Measurements from ENCODE around the gene PROCR.
A peak's percentile ranks its signal among the peaks of the same experiment; 100 is the strongest.
"Not testable (repeated sequence)": the region's sequence is repeated elsewhere in the genome, so short reads cannot be mapped to it uniquely, and the experiment has no call there.

PROCR gene

DNA sequence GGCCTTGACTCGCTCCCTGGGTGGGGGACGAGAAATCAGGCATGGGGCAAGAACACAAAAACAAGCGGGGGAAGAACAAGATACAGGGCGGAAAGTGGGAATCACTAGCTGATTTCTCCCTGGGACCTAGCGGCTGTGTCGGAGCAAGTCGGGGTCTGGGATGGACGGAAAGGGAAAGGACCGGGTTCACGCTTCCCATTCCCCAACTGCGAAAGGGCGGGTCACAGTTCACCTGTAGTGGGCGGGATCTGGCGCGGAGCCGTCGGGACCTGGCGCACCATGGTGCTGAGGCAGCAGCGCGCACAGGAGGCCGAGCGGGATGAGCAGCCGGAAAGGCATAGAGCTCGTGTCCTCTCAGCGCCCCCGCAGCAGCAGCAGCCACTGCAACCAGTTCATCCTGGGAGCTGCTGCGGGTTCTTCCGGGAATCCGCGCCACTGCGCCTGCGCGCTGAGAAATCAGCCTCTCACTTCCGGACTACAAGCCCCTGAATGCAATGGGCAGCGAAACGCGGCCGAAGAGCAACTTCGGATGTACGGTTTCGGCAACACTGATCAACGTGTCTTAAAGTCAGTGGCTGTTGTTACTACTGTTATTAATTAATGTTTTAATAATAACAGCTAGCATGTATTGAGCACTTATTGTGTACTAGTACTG is 24.8 kb upstream of the PROCR start, which contains the start of gene EDEM2:
Gene EDEM2 (minus strand): TSS at position 417 of the 655 bp plus-strand sequence. CDS start 78 bp downstream, at position 339.
- Mint-ChIP-seq H3K4me3 (peak within 1 kb of the TSS; percentile 86), H3K4me1 (peaks cover 36% of the 10 kb centered on the region), H3K36me3 (peaks cover 21% of the 10 kb centered on the region), H3K27ac (peak within 1 kb of the TSS; percentile 90), H3K9me3 (no peaks in the 10 kb centered on the region), H3K27me3 (no peaks in the 10 kb centered on the region)
- peak; percentile 95 for DNase-seq
- CTCF ChIA-PET: interaction anchor here (1.0 to 5.0 kb wide), 6 partner anchors 51 to 298 kb away, joined by 3 to 57 read pairs (median 5); partner anchors contain the start of gene MMP24OS

DNA sequence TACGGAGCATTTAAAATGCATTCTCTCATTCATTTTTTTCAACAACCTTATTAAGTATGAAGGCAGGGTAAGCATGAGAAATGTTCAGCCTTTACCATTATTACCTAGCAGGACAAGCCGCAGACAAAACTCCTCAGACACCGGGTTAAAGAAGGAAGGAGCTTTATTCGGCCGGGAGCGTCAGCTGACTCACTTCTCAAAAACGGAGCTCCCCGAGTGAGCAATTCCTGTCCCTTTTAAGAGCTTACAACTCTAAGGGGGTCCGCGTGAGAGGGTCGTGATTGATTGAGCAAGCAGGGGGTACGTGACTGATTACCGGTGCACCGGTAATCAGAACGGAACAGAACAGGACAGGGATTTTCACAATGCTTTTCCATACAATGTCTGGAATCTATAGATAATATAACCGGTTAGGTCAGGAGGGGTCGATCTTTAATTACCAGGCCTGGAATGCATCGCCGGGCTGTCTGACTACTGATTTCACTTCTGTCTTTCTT is 24.2 kb upstream of the PROCR start:
- peak; percentile 46 for DNase-seq
- not testable (repeated sequence) for H3K27me3 Mint-ChIP-seq, H3K9me3 Mint-ChIP-seq
- H3K36me3 Mint-ChIP-seq: peaks cover 18% of the 10 kb centered on the region
- CTCF ChIA-PET: interaction anchor here (2.1 to 5.0 kb wide), 2 partner anchors 52 to 121 kb away, joined by 14 to 57 read pairs; no protein-coding TSS in a partner anchor
- peak overlapping the region; percentile 86 for H3K4me3 Mint-ChIP-seq
- peaks cover 36% of the 10 kb centered on the region for H3K4me1 Mint-ChIP-seq
- H3K27ac Mint-ChIP-seq: peak overlapping the region; percentile 90

DNA sequence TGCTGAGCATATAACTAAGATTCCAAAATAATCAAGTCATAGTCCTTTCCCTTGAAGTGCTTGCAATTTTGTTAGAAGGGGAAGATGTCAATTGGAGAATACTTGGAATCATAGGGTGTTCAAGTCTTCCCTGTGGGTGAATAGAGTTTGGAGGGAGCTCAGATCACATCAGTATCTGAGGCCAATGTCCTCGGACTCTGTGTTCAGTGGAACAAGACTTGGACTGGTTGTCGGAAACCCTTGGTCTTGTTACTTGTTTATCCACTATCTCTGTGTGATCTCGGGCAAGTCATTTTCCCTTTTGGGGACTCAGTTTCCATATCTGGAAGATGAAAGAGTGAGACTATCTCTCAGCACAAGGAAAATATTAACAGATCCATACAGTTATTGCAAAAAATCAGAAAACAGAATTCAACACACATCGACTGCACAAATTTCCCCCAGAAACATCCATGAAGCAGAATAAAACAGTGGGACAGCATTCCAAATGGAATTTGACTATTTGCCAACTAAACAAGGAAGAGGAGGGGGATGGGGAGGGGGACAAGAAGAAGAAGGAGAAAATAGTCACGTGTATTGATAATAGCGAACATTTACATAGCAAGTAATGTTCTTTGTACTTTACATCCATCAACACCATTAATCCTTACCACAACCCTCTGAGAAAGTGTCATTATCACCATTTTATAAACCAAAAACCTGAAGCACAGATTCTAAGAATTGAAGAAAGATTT is 20.9 kb upstream of the PROCR start:
- CTCF ChIA-PET: no interaction called here
- Mint-ChIP-seq H3K27ac (no peak overlapping the region), H3K36me3 (peaks cover 1% of the 10 kb centered on the region), H3K9me3 (no peaks in the 10 kb centered on the region), H3K4me1 (peaks cover 21% of the 10 kb centered on the region), H3K4me3 (no peak overlapping the region), H3K27me3 (no peaks in the 10 kb centered on the region)
- no peak for DNase-seq

DNA sequence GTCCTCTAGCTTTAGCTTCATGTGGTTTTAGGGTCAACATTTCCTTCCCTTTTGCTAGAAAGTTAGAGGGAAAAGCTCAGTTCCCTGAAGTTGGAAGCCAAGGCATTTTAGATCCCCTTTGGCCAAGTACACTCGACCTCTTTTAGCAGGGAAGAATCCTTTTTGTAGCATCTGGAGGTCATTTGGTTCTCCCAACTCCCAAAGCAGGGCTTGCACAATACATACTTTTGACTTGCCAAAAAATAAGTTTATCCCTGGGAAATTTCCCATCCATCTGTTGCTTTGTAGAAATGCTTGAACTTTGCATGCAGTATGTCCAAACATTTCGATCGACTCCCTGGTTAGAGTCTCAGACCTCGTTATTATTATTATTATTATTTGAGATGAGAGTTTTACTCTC is 20.1 kb upstream of the PROCR start:
- Mint-ChIP-seq H3K36me3 (peaks cover 1% of the 10 kb centered on the region), H3K9me3 (no peaks in the 10 kb centered on the region)

DNA sequence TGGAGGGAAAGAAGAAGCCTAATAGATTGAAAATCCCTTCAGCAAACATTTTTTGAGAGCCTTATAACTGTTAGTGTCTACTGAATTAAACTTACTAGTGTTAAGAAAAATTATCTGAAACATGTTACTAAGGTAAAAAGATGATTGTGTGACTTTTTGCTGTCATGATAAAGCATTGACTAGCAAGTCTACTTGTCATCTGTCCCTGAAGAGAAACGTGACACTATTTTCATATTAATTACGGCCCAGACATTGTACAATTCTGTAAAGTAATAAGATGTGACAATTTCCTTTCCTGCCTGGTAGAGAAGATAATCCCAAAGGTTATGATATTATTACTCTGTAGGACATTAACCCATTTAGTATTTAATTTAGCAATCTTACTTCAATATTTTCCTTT is 15.9 kb upstream of the PROCR start:
- Mint-ChIP-seq H3K9me3 (no peaks in the 10 kb centered on the region), H3K27ac (no peak overlapping the region), H3K4me3 (no peak overlapping the region), H3K4me1 (peaks cover 6% of the 10 kb centered on the region), H3K27me3 (no peaks in the 10 kb centered on the region), H3K36me3 (no peaks in the 10 kb centered on the region)
- no peak for DNase-seq
- CTCF ChIA-PET: no interaction called here

More for the DNA sequence above, 20.1 kb upstream of the PROCR start:
- no peak for DNase-seq
- peaks cover 17% of the 10 kb centered on the region for H3K4me1 Mint-ChIP-seq
- H3K4me3 Mint-ChIP-seq: no peak overlapping the region
- CTCF ChIA-PET: no interaction called here
- H3K27me3 Mint-ChIP-seq: no peaks in the 10 kb centered on the region
- no peak overlapping the region for H3K27ac Mint-ChIP-seq

DNA sequence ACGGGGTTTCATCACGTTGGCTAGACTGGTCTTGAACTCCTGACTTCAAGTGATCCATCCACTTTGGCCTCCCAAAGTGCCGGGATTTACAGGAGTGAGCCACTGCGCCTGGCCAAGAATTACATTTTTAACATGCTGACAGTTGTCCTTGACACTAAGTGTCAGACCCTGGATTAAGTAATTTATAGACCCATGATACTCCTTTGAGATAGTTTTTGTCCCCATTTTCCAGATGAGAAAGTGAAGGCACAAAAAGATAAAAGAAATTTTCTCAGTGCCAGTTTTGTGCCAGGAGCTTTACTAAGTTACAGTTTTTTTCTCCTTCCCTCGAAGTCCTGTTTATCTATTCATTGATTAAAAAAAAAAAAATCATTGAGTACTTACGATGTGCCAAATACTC is 14.9 kb upstream of the PROCR start:
- CTCF ChIA-PET: no interaction called here
- H3K36me3 Mint-ChIP-seq: no peaks in the 10 kb centered on the region
- H3K27ac Mint-ChIP-seq: no peak overlapping the region
- no peak overlapping the region for H3K4me3 Mint-ChIP-seq
- H3K9me3 Mint-ChIP-seq: no peaks in the 10 kb centered on the region
- DNase-seq: no peak
- peaks cover 6% of the 10 kb centered on the region for H3K27me3 Mint-ChIP-seq
- peaks cover 13% of the 10 kb centered on the region for H3K4me1 Mint-ChIP-seq

DNA sequence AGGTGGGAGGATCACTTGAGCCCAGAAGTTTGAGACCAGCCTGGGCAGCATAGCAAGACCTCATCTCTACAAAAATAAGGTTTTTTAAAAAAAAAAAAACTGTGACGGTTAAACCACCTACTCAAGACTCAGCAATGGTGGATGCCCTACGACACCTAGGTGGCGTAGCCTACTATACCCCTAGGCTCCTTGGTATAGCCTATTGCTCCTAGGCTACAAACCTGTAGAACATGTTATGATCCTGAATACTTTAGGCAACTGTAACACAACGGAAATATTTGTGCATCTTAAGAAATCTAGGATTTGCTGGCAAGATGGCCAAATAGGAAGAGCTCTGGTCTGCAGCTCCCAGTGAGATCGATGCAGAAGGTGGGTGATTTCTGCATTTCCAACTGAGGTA is 11.5 kb upstream of the PROCR start:
- peaks cover 16% of the 10 kb centered on the region for H3K9me3 Mint-ChIP-seq

DNA sequence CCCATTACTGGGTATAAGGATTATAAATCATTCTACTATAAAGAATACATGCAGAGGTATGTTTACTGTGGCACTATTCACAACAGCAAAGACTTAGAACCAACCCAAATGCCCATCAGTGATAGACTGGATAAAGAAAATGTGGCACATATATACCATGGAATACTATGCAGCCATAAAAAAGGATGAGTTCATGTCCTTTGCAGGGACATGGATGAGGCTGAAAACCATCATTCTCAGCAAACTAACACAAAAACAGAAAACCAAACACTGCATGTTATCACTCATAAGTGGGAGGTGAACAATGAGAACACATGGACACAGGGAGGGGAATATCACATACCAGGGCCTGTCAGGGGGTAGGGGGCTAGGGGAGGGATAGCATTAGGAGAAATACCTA is 7.3 kb upstream of the PROCR start:
- H3K4me3 Mint-ChIP-seq, CTCF ChIA-PET, DNase-seq, H3K36me3 Mint-ChIP-seq, H3K27ac Mint-ChIP-seq: not testable (repeated sequence)
- peaks cover 12% of the 10 kb centered on the region for H3K27me3 Mint-ChIP-seq
- peaks cover 16% of the 10 kb centered on the region for H3K9me3 Mint-ChIP-seq
- peaks cover 16% of the 10 kb centered on the region for H3K4me1 Mint-ChIP-seq

More for the DNA sequence above, 11.5 kb upstream of the PROCR start:
- Mint-ChIP-seq H3K27me3 (peaks cover 12% of the 10 kb centered on the region), H3K4me1 (peaks cover 16% of the 10 kb centered on the region)
- CTCF ChIA-PET, H3K36me3 Mint-ChIP-seq, H3K27ac Mint-ChIP-seq, DNase-seq, H3K4me3 Mint-ChIP-seq: not testable (repeated sequence)

DNA sequence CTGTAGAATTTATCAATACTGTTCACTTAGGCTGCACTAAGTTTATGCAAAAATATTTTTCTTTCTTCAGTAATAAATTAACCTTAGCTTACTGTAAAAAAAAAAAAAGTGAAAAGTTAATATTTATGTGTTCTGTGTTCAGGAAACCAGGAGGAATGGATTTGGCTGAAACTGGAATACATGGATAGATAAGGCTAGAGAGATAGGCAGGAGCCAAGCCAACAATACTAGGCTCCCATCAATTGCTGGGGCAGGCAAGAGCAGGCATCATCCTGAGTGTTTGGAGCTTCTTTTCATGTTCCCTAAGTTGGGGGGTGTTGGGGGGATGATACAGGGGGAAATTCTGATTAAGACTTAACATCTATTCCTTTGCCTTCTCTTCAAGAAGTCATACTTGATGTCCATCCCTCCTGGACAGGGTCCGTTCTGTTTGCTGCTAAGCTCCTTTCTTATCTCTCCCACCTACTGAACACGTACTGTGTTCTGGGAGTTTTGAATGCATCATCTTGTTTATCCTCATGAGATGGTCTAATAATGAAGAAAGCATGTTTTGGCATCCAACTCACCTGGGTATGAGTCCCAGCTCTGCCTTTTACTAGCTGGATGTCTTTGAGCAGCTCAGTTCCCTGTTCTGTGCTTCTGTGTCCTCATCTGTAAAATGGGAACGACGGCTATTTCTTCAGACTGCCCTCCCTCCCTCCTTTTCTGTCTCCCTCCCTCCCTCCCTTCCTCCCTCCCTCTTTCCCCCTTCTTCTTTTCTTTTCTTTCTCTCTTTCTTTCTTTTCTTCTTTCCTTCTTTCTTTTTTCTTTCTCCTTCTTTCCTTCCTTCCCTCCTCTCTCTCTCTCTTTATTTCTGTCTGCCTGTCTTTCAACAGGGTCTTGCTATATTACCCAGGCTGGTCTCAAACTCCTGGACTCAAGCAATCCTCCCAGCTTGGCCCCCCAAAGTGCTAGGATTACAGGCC is 6.4 kb upstream of the PROCR start:
- Mint-ChIP-seq H3K27me3 (peaks cover 12% of the 10 kb centered on the region), H3K9me3 (peaks cover 16% of the 10 kb centered on the region), H3K27ac (no peak overlapping the region), H3K4me3 (no peak overlapping the region), H3K4me1 (peaks cover 15% of the 10 kb centered on the region), H3K36me3 (peaks cover 7% of the 10 kb centered on the region)
- no peak for DNase-seq
- CTCF ChIA-PET: interaction anchor here (1.2 kb wide), 1 partner anchor 21 kb away, joined by 5 read pairs; no protein-coding TSS in a partner anchor

DNA sequence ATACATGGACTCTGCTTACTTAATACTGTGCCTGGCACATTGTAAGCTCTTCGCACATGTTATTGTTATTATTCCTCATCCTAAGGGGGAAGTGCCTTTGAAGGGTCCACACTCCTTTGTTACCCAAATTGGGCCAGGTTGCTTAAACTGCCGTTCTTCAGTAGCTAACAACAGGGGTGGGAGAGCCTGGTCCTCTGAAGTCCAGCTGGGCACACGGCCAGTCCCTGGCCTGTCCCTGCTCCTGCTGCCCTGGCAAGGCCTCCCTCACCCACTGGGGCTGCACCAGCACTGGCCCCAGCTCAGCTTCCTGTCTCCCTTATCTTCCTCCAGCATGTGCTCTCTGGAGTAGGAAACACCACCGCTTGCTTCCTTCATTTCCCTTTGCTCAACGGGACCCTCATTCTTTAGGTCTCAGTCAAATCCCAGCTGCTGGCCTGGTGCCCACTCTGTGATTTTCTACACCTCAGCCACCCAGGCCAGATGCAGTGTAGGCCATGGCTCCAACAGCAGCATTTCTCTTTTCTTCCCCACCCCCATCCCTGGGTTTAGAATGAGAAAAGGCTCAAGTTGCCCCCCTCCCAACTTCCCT is 5.5 kb upstream of the PROCR start:
- Mint-ChIP-seq H3K4me1 (peaks cover 13% of the 10 kb centered on the region), H3K27me3 (peaks cover 12% of the 10 kb centered on the region), H3K36me3 (peaks cover 7% of the 10 kb centered on the region), H3K4me3 (no peak overlapping the region), H3K9me3 (peaks cover 16% of the 10 kb centered on the region), H3K27ac (no peak overlapping the region)
- no peak for DNase-seq
- CTCF ChIA-PET: interaction anchor here (1.5 kb wide), 1 partner anchor 42 kb away, joined by 5 read pairs; no protein-coding TSS in a partner anchor

DNA sequence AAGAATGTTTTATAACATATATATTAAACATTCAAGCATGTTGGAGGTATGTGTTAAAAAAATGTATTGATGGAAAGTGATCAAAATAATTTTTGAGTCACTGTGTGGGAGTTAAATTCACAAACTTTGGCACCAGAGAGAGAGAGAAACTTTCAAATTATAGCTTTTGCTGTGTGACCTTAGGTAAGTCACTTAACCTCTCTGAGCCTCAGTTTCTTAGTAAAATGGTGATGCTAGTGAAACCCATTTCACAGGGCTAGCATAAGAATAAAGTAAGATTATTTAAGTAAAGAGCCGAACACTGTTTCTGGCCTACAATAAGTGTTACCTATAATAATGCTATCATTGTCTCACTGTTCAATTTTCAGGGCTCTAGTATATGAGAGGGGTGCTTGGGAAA is 4.1 kb upstream of the PROCR start:
- CTCF ChIA-PET: interaction anchor here (1.3 to 1.5 kb wide), 2 partner anchors 23 to 41 kb away, joined by 5 to 6 read pairs; no protein-coding TSS in a partner anchor
- H3K27ac Mint-ChIP-seq: no peak overlapping the region
- H3K9me3 Mint-ChIP-seq: peaks cover 15% of the 10 kb centered on the region
- H3K4me3 Mint-ChIP-seq: no peak overlapping the region
- H3K36me3 Mint-ChIP-seq: peaks cover 5% of the 10 kb centered on the region
- DNase-seq: no peak
- H3K4me1 Mint-ChIP-seq: peaks cover 13% of the 10 kb centered on the region
- peaks cover 9% of the 10 kb centered on the region for H3K27me3 Mint-ChIP-seq

DNA sequence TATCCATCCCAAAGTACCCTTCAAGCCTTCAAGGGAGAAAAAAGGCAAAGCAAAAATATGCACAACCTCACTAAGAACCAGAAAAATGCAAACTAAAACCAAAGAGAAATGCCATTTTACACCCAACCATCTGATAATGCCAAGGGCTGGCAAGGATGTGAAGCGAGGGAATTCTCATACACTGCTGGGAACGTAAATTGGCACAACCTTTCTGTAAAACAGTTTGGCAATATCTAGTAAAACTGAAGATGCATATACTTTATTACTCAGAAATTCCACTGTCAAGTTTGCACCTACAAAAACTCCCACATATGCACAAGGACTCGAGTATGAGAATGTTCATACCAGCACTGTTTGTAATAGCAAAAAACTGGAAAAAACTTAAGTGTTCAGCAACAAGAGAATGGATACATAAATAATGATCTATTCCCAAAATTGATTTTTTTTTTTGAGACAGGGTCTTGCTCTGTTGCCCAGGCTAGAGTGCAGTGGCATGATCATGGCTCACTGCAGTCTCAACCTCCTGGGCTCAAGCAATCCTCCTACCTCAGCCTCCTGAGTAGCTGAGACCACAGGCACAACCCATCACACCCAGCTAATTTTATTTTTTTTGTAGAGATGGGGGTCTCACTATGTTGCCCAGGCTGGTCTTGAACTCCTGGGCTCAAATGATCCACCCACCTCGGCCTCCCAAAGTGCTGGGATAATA is 3.0 kb upstream of the PROCR start:
- H3K4me3 Mint-ChIP-seq, CTCF ChIA-PET, H3K27me3 Mint-ChIP-seq, H3K9me3 Mint-ChIP-seq, DNase-seq, H3K36me3 Mint-ChIP-seq, H3K27ac Mint-ChIP-seq: not testable (repeated sequence)
- peaks cover 13% of the 10 kb centered on the region for H3K4me1 Mint-ChIP-seq

DNA sequence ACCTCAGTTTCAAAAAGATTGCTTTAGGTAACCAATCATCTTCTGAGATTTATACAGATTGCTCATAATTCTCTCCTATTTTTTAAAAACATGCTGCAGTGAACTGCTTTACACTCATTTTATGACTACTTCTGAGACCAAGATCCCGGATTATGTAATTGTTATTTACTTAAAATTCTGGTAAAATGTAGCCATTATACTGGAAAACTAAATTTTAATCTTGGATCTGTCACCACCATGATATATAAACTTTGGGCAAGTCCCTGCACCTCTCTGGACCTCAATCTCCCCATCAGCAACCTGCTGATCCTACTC is 477 bp upstream of the PROCR start:
- no peaks in the 10 kb centered on the region for H3K36me3 Mint-ChIP-seq
- CTCF ChIA-PET: no interaction called here
- H3K27ac Mint-ChIP-seq: no peak overlapping the region
- H3K9me3 Mint-ChIP-seq: no peaks in the 10 kb centered on the region
- H3K27me3 Mint-ChIP-seq: peaks cover 9% of the 10 kb centered on the region
- H3K4me3 Mint-ChIP-seq: no peak overlapping the region
- peaks cover 13% of the 10 kb centered on the region for H3K4me1 Mint-ChIP-seq
- DNase-seq: no peak
